MM.1S (cell line): ENCODE data around the gene MEGF11.

Experiments
- DNase-seq: peaks from one replicate; pipeline ENCODE4 v3.0.0-alpha.2; 2015
- H2AFZ ChIP-seq: fragments of 300-600 bp; sonication (generic); 2 replicates; pipeline ENCODE4 v1.6.0; 2016; ENCODE audit warnings: antibody characterized with exemption, low read length
- H3F3A ChIP-seq: fragments of 300-600 bp; sonication (generic); 2 replicates; pipeline ENCODE4 v1.6.1; 2016; ENCODE audit warnings: mild to moderate bottlenecking, antibody characterized with exemption, low read length, moderate library complexity, mixed read lengths; ENCODE audit not compliant: insufficient read depth
- H3K27ac ChIP-seq: fragments of 300-600 bp; sonication (generic); 2 replicates; pipeline ENCODE4 v1.5.1; 2016; ENCODE audit warnings: mild to moderate bottlenecking, low read length
- H3K27me3 ChIP-seq: fragments of 300-600 bp; sonication (generic); replicated peaks from 2 replicates; pipeline ENCODE4 v1.6.0; 2016; ENCODE audit warnings: low read length; ENCODE audit not compliant: insufficient read depth
- H3K36me3 ChIP-seq: fragments of 300-600 bp; sonication (generic); replicated peaks from 2 replicates; pipeline ENCODE4 v1.6.1; 2016; ENCODE audit warnings: mild to moderate bottlenecking, low read length, mixed read lengths; ENCODE audit not compliant: insufficient read depth
- H3K4me1 ChIP-seq: fragments of 300-600 bp; sonication (generic); 2 replicates; pipeline ENCODE4 v1.6.1; 2016; ENCODE audit warnings: low read length, mixed read lengths
- H3K4me2 ChIP-seq: fragments of 300-600 bp; sonication (generic); 2 replicates; pipeline ENCODE4 v1.6.0; 2016; ENCODE audit warnings: low read depth, low read length
- H3K4me3 ChIP-seq: fragments of 300-600 bp; sonication (generic); 2 replicates; pipeline ENCODE4 v1.5.1; 2016; ENCODE audit warnings: low read length, mixed read lengths
- H3K79me2 ChIP-seq: fragments of 300-600 bp; sonication (generic); 2 replicates; pipeline ENCODE4 v1.6.1; 2016; ENCODE audit warnings: mixed run types, low read length, mixed read lengths
- H3K9ac ChIP-seq: fragments of 300-600 bp; sonication (generic); 2 replicates; pipeline ENCODE4 v1.6.1; 2016; ENCODE audit warnings: low read length, mixed read lengths
- H3K9me2 ChIP-seq: fragments of 300-600 bp; sonication (generic); replicated peaks from 2 replicates; pipeline ENCODE4 v1.6.1; 2016; ENCODE audit warnings: mild to moderate bottlenecking, low read length, mixed read lengths; ENCODE audit not compliant: insufficient read depth
- H3K9me3 ChIP-seq: fragments of 300-600 bp; sonication (generic); replicated peaks from 2 replicates; pipeline ENCODE4 v1.6.1; 2016; ENCODE audit warnings: mild to moderate bottlenecking, low read length, mixed read lengths; ENCODE audit not compliant: insufficient read depth
- H4K20me1 ChIP-seq: fragments of 300-600 bp; sonication (generic); 2 replicates; pipeline ENCODE4 v1.6.1; 2016; ENCODE audit warnings: mild to moderate bottlenecking, low read length, moderate library complexity, mixed read lengths; ENCODE audit not compliant: insufficient read depth
- CTCF ChIP-seq: fragments of 300-600 bp; sonication (generic); IDR thresholded peaks from 2 replicates; pipeline ENCODE4 v1.5.1; 2016; ENCODE audit warnings: antibody characterized with exemption, low read length, mixed read lengths
- EZH2 ChIP-seq: fragments of 300-600 bp; sonication (generic); optimal IDR thresholded peaks from 2 replicates; pipeline ENCODE3; 2017; ENCODE audit warnings: low read depth, mild to moderate bottlenecking, antibody characterized with exemption, low read length, mixed read lengths
- EZH2phosphoT487 ChIP-seq: fragments of 300-600 bp; sonication (generic); IDR thresholded peaks from 2 replicates; pipeline ENCODE4 v1.6.1; 2018; ENCODE audit warnings: antibody characterized with exemption, low read length

MEGF11 gene

DNA sequence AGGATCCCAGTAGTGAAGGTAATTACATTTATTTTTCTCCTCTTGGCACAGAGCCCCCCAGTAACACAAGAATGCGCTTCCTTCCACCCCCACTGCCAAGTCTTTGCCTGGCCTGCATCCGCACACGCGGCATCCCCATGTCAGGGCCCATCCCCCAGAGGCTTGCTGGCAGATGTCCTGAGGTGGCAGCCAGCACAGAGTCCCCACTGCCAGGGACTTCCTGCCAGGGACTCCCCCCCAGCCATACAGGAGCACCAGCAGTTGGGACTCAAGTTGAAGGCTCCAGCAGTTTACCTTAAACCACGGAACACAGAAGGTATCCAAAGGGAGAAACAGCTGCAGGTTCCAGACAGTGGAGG lies 41.0 kb downstream of the MEGF11 start:
- H3K9ac ChIP-seq, result no peak overlapping the region
- no peak overlapping the region for H2AFZ ChIP-seq
- H3K9me3 ChIP-seq, result no peaks in the 10 kb centered on the region
- H3K27me3 ChIP-seq, result no peaks in the 10 kb centered on the region
- no peak for TF ChIP-seq CTCF
- no peak for TF ChIP-seq EZH2
- TF ChIP-seq EZH2phosphoT487, result no peak
- H3K36me3 ChIP-seq, result no peaks in the 10 kb centered on the region
- H3K4me2 ChIP-seq, result no peak overlapping the region
- H3F3A ChIP-seq, result no peaks in the 10 kb centered on the region
- no peaks in the 10 kb centered on the region for H3K4me1 ChIP-seq
- no peak overlapping the region for H3K27ac ChIP-seq
- no peaks in the 10 kb centered on the region for H3K79me2 ChIP-seq
- H3K9me2 ChIP-seq, result no peaks in the 10 kb centered on the region
- no peak for DNase-seq
- H3K4me3 ChIP-seq, result no peak overlapping the region
- no peaks in the 10 kb centered on the region for H4K20me1 ChIP-seq

GRCh38 chr15:66211670-66212562 lies 41.6 kb downstream of the MEGF11 start:
- no peak overlapping the region for H2AFZ ChIP-seq
- no peaks in the 10 kb centered on the region for H3K9me3 ChIP-seq
- H3K27me3 ChIP-seq, result no peaks in the 10 kb centered on the region
- no peaks in the 10 kb centered on the region for H3K9me2 ChIP-seq
- H3K79me2 ChIP-seq, result no peaks in the 10 kb centered on the region
- H3K4me2 ChIP-seq, result no peak overlapping the region
- H3K4me3 ChIP-seq, result no peak overlapping the region
- H3K27ac ChIP-seq, result no peak overlapping the region
- no peaks in the 10 kb centered on the region for H4K20me1 ChIP-seq
- no peak for TF ChIP-seq CTCF
- TF ChIP-seq EZH2phosphoT487, result no peak
- TF ChIP-seq EZH2, result no peak
- H3K4me1 ChIP-seq, result no peaks in the 10 kb centered on the region
- DNase-seq, result no peak
- H3K9ac ChIP-seq, result no peak overlapping the region
- H3K36me3 ChIP-seq, result no peaks in the 10 kb centered on the region
- H3F3A ChIP-seq, result no peaks in the 10 kb centered on the region

- no peak for DNase-seq
- Histone ChIP-seq H3K9ac (no peak overlapping the region), H3F3A (no peaks in the 10 kb centered on the region), H3K79me2 (no peaks in the 10 kb centered on the region), H3K4me1 (no peaks in the 10 kb centered on the region), H3K9me2 (no peaks in the 10 kb centered on the region), H2AFZ (0 out of 2 replicates have a peak overlapping the region, but pooled peaks have one; percentile 2), H3K27ac (no peak overlapping the region), H3K27me3 (no peaks in the 10 kb centered on the region), H3K36me3 (no peaks in the 10 kb centered on the region), H3K4me3 (0 out of 2 replicates have a peak overlapping the region, but pooled peaks have one; percentile 6), H3K9me3 (no peaks in the 10 kb centered on the region), H3K4me2 (no peak overlapping the region), H4K20me1 (no peaks in the 10 kb centered on the region)
- TF ChIP-seq EZH2, result no peak
- no peak for TF ChIP-seq CTCF
- no peak for TF ChIP-seq EZH2phosphoT487
These were observed 42.9 kb downstream of the MEGF11 start for GRCh38 chr15:66210684-66211083.
